IPS-15b (cell line): ENCODE data around the gene HES4.
A peak's percentile ranks its signal among the peaks of the same experiment; 100 is the strongest.
"Not testable (repeated sequence)": the region's sequence is repeated elsewhere in the genome, so short reads cannot be mapped to it uniquely, and the experiment has no call there.

Experiments
- H3K27me3 ChIP-seq: one replicate; pipeline ENCODE4 v1.6.1; 2013; ENCODE audit warnings: low read length; ENCODE audit not compliant: control insufficient read depth, insufficient read depth
- H3K36me3 ChIP-seq: one replicate; pipeline ENCODE4 v1.6.1; 2013; ENCODE audit warnings: low read length; ENCODE audit not compliant: control insufficient read depth, insufficient read depth
- H3K4me1 ChIP-seq: one replicate; pipeline ENCODE4 v1.6.1; 2013; ENCODE audit warnings: mild to moderate bottlenecking, low read length; ENCODE audit not compliant: control insufficient read depth, insufficient read depth
- H3K4me3 ChIP-seq: one replicate; pipeline ENCODE4 v1.5.1; 2013; ENCODE audit warnings: low read depth, low read length
- H3K9ac ChIP-seq: one replicate; pipeline ENCODE4 v1.6.1; 2013; ENCODE audit warnings: low read depth, mild to moderate bottlenecking, low read length
- H3K9me3 ChIP-seq: one replicate; pipeline ENCODE4 v1.6.1; 2013; ENCODE audit warnings: mild to moderate bottlenecking, low read length; ENCODE audit not compliant: control insufficient read depth, insufficient read depth

HES4 gene

DNA sequence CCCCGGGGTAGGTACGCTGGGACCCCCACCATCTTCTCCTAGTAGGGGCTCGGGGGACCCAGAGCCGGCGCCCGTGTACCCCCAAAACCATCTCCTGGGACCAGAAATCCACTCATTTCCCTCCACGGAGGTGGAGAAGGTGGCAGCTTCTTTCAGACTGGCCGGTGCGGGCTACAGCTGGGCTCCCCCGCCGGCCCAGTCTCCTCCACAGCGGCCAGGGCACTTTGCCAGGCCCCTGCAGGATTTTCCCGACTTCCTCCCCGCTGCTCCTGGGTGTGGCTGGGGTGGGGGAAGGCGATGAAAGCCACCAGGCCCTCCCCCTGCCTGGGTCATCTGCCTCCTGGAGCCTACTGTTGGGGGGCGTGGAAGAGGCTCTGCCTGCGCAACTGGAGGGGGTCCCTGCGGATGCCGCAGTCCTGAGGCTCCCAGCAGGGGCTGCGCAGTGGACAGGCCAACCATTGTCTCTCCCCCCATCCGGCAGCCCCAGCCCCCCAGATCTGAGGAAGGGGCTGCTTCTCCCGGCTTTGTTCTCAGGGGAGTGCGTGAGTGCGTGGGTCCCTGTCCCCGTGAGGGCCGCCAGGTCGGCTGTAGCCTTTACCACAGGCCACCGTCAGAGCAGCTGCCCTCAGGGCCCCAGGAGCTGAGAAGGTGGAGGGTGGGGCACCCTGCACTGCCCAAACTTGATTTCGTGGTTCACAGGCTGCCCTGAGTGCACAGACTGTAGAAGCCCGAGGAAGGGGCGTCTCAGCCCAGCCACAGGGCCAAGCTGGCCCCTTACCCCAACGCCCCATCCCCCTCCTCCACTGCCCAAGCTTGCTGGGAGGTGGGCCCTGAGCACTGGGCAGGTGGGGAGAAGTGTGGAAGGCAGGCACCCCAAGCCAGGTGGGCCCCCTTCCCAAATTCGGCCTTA lies 21.4 kb upstream of the HES4 start:
- no peaks in the 10 kb centered on the region for H3K27me3 ChIP-seq
- peaks cover 8% of the 10 kb centered on the region for H3K4me1 ChIP-seq
- H3K9me3 ChIP-seq, result no peaks in the 10 kb centered on the region
- peak overlapping the region; percentile 61 for H3K4me3 ChIP-seq
- H3K9ac ChIP-seq, result peak overlapping the region; percentile 37
- peaks cover 19% of the 10 kb centered on the region for H3K36me3 ChIP-seq

- Histone ChIP-seq H3K36me3 (peaks cover 19% of the 10 kb centered on the region), H3K27me3 (no peaks in the 10 kb centered on the region), H3K4me1 (peaks cover 8% of the 10 kb centered on the region), H3K9ac (peak overlapping the region; percentile 37), H3K4me3 (peak overlapping the region; percentile 61), H3K9me3 (no peaks in the 10 kb centered on the region)
Measured at GRCh38 chr1:1020415-1021009, 20.6 kb upstream of the HES4 start.

DNA sequence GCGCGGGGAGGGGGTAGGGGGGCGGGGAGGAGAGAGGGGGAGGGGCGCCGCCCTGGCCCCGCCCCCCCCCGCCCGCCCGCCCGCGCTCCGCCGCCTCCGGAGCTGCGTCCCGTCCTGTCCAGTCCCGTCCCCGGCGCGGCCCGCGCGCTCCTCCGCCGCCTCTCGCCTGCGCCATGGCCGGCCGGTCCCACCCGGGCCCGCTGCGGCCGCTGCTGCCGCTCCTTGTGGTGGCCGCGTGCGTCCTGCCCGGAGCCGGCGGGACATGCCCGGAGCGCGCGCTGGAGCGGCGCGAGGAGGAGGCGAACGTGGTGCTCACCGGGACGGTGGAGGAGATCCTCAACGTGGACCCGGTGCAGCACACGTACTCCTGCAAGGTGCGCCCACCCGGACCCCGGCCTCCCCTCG lies 20.1 kb upstream of the HES4 start, which contains the start of gene AGRN:
TSS of gene AGRN (plus strand) at position 121 of the 405 bp plus-strand sequence. CDS start at position 174, 53 bp downstream.
- peak within 1 kb of the TSS; percentile 61 for H3K4me3 ChIP-seq
- H3K27me3 ChIP-seq, result no peaks in the 10 kb centered on the region
- H3K9me3 ChIP-seq, result no peaks in the 10 kb centered on the region
- H3K4me1 ChIP-seq, result peaks cover 10% of the 10 kb centered on the region
- peaks cover 19% of the 10 kb centered on the region for H3K36me3 ChIP-seq
- H3K9ac ChIP-seq, result peak within 1 kb of the TSS; percentile 37

DNA sequence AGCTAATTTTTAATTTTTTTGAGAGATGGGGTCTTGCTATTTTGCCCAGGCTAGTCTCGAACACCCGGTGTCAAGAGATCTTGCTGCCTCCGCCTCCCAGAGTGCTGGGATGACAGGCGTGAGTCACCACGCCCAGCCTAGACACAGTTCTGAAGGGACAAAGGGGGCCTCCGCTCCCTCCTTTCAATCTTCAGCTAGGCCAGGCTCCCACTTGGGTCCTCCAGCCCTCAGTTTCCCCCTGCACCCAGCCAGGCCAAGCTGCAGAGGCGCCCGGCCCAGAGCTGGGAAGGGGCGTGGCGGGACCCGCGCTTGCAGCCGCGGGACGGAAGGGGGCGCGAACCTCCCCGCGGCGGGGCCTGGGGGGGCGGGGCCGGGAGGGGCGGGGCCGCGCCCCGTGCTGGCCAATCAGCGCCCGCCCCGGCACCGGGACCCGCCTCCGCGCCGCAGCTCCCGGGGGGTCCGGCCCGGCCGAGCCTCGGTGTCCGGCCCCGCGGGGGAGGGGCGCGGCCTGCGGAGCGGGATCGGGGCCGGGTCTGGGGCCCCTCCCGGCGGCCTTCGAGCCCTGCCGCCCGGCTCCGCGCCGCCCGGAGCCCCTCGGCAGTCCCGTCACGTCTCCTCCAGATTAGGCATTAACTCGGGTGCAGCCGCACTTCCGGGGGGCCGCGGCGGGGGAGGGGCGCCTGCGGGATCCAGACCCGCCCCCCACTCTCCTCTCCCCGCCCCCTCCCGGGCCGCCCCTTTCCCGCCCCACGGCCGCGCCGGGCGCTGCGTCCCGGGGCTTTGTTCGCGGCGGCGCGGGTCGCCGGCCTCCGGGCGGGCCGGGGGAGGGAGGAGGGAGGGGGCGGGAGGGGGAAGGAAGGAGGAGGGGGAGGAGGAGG lies 19.5 kb upstream of the HES4 start:
- no peak overlapping the region for H3K9ac ChIP-seq
- H3K4me1 ChIP-seq, result peaks cover 10% of the 10 kb centered on the region
- peaks cover 18% of the 10 kb centered on the region for H3K36me3 ChIP-seq
- H3K27me3 ChIP-seq, result no peaks in the 10 kb centered on the region
- H3K4me3 ChIP-seq, result no peak overlapping the region
- no peaks in the 10 kb centered on the region for H3K9me3 ChIP-seq

GRCh38 chr1:1018321-1018685 lies 18.4 kb upstream of the HES4 start:
- H3K9ac ChIP-seq, H3K4me3 ChIP-seq, H3K9me3 ChIP-seq, H3K27me3 ChIP-seq: not testable (repeated sequence)
- H3K4me1 ChIP-seq, result peaks cover 13% of the 10 kb centered on the region
- peaks cover 10% of the 10 kb centered on the region for H3K36me3 ChIP-seq

- not testable (repeated sequence) for H3K27me3 ChIP-seq, H3K9me3 ChIP-seq, H3K9ac ChIP-seq, H3K36me3 ChIP-seq, H3K4me3 ChIP-seq
- peaks cover 13% of the 10 kb centered on the region for H3K4me1 ChIP-seq
Measured at GRCh38 chr1:1017397-1018320, 17.8 kb upstream of the HES4 start.

- no peaks in the 10 kb centered on the region for H3K9me3 ChIP-seq
- H3K36me3 ChIP-seq, result no peaks in the 10 kb centered on the region
- H3K27me3 ChIP-seq, result no peaks in the 10 kb centered on the region
- peak overlapping the region; percentile 87 for H3K4me3 ChIP-seq
- H3K4me1 ChIP-seq, result peaks cover 13% of the 10 kb centered on the region
- no peak overlapping the region for H3K9ac ChIP-seq
Measured at GRCh38 chr1:1014799-1015681, 15.1 kb upstream of the HES4 start.

DNA sequence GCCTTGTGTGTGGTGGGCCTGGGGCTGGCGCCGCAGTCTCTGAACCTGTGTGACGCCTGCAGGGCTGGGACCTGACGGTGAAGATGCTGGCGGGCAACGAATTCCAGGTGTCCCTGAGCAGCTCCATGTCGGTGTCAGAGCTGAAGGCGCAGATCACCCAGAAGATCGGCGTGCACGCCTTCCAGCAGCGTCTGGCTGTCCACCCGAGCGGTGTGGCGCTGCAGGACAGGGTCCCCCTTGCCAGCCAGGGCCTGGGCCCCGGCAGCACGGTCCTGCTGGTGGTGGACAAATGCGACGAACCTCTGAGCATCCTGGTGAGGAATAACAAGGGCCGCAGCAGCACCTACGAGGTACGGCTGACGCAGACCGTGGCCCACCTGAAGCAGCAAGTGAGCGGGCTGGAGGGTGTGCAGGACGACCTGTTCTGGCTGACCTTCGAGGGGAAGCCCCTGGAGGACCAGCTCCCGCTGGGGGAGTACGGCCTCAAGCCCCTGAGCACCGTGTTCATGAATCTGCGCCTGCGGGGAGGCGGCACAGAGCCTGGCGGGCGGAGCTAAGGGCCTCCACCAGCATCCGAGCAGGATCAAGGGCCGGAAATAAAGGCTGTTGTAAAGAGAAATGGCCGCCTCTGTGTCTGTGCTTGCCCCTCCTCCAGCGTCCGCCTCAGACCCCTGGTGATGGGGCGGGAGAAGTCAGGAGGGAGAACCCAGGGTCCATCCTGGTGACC lies 14.2 kb upstream of the HES4 start:
- no peaks in the 10 kb centered on the region for H3K36me3 ChIP-seq
- H3K9ac ChIP-seq, result peak overlapping the region; percentile 24
- no peaks in the 10 kb centered on the region for H3K9me3 ChIP-seq
- peak overlapping the region; percentile 87 for H3K4me3 ChIP-seq
- peaks cover 13% of the 10 kb centered on the region for H3K4me1 ChIP-seq
- H3K27me3 ChIP-seq, result peaks cover 1% of the 10 kb centered on the region

- Histone ChIP-seq H3K4me1 (peaks cover 13% of the 10 kb centered on the region), H3K9ac (peak within 1 kb of the TSS; percentile 54), H3K9me3 (no peaks in the 10 kb centered on the region), H3K27me3 (peaks cover 4% of the 10 kb centered on the region), H3K4me3 (peak within 1 kb of the TSS; percentile 87), H3K36me3 (no peaks in the 10 kb centered on the region)
Measured at GRCh38 chr1:1013105-1013921, 13.4 kb upstream of the HES4 start, which contains the start of gene ISG15. Gene ISG15 (plus strand): TSS chr1:1013497. CDS start chr1:1013574, 77 bp downstream.
